SK-N-MC (cell line): ENCODE results near the gene SLC22A9.
"Not testable (repeated sequence)": the region's sequence is repeated elsewhere in the genome, so short reads cannot be mapped to it uniquely, and the experiment has no call there.

Source experiments
- EZH2 ChIP-seq: fragments of 200-600 bp; sonication (generic); IDR thresholded peaks from one replicate; pipeline ENCODE4 v1.6.1; 2017; ENCODE audit warnings: antibody characterized with exemption
- FOXP2 ChIP-seq: optimal IDR thresholded peaks from 2 replicates; pipeline ENCODE3; 2011; ENCODE audit warnings: mild to moderate bottlenecking, moderate library complexity; ENCODE audit not compliant: insufficient read depth; ENCODE audit errors: extremely low read length, control extremely low read depth
- POLR2AphosphoS5 ChIP-seq: IDR thresholded peaks from 2 replicates; pipeline ENCODE4 v1.6.1; 2012; ENCODE audit warnings: mild to moderate bottlenecking, low read depth, low read length, borderline replicate concordance

GRCh38 chr11:63435351-63435750 lies 65.8 kb downstream of the SLC22A9 start:
- TF ChIP-seq POLR2AphosphoS5, EZH2, FOXP2: not testable (repeated sequence)
